SK-N-SH treated with all-trans-retinoic acid at 6 μM for 48 hours (cell line): ENCODE results near the gene TEX261.

Source experiments
- ARNTL ChIP-seq: fragments of 450-650 bp; formaldehyde crosslinking; IDR thresholded peaks from 2 replicates; pipeline ENCODE4 v1.5.0; 2020; ENCODE audit warnings: low read depth, mild to moderate bottlenecking, moderate library complexity, borderline replicate concordance
- ISL1 ChIP-seq: fragments of 250-450 bp; sonication (Bioruptor Pico); IDR thresholded peaks from 2 replicates; pipeline ENCODE4 v2.1.2; 2022; ENCODE audit warnings: mild to moderate bottlenecking, moderate library complexity
- PPARA ChIP-seq: fragments of 250-450 bp; sonication (Bioruptor Pico); IDR thresholded peaks from 2 replicates; pipeline ENCODE4 v1.5.0; 2020; ENCODE audit warnings: mild to moderate bottlenecking, borderline replicate concordance
- RARB ChIP-seq: fragments of 250-450 bp; sonication (Bioruptor Pico); IDR thresholded peaks from 2 replicates; pipeline ENCODE4 v1.8.0; 2021; ENCODE audit warnings: mild to moderate bottlenecking, moderate library complexity
- TCF4 ChIP-seq: fragments of 250-450 bp; sonication (Bioruptor Pico); IDR thresholded peaks from 2 replicates; pipeline ENCODE4 v1.8.0; 2021; ENCODE audit warnings: mild to moderate bottlenecking, moderate library complexity, borderline replicate concordance
- ZFP3 ChIP-seq: fragments of 250-450 bp; sonication (Bioruptor Pico); IDR thresholded peaks from 2 replicates; pipeline ENCODE4 v1.5.0; 2020; ENCODE audit warnings: mild to moderate bottlenecking, moderate library complexity
- ZNF70 ChIP-seq: fragments of 450-650 bp; formaldehyde crosslinking; IDR thresholded peaks from 2 replicates; pipeline ENCODE4 v1.5.0; 2020; ENCODE audit warnings: mild to moderate bottlenecking, moderate library complexity
- ZNF8 ChIP-seq: fragments of 450-650 bp; formaldehyde crosslinking; IDR thresholded peaks from 2 replicates; pipeline ENCODE4 v1.5.0; 2020; ENCODE audit warnings: mild to moderate bottlenecking, moderate library complexity
- TF ChIP-seq, protein P1 (sequence below): fragments of 250-450 bp; sonication (Bioruptor Pico); IDR thresholded peaks from 2 replicates; pipeline ENCODE4 v1.8.0; 2020; ENCODE audit warnings: mild to moderate bottlenecking, moderate library complexity, borderline replicate concordance
- TF ChIP-seq, protein P2 (sequence below): fragments of 250-450 bp; sonication (Bioruptor Pico); IDR thresholded peaks from 2 replicates; pipeline ENCODE4 v1.5.1; 2021; ENCODE audit warnings: mild to moderate bottlenecking, moderate library complexity
- TF ChIP-seq, protein P3 (sequence below): fragments of 250-450 bp; sonication (Bioruptor Pico); IDR thresholded peaks from 2 replicates; pipeline ENCODE4 v1.5.0; 2020; ENCODE audit warnings: mild to moderate bottlenecking, moderate library complexity

DNA sequence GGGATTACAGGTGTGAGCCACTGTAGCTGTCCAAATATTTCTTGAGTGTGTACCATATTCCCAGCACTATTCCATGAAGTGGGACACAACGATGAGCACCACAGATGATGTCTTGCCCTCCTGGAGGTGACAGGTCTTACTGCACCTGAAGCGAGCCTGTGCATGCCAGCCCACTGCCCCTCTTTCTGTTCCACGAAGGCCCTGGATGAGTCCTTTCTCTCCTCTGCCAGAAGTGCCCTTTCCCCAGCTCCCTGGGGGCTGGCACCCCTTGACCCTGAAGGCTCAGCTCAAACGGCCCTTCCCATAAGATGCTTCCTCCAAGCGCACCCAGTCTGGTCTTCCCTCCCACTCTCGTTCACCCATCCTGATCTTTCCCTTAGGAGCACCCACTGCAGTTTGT lies 53.5 kb downstream of the TEX261 start:
- TF ChIP-seq, protein P1, sequence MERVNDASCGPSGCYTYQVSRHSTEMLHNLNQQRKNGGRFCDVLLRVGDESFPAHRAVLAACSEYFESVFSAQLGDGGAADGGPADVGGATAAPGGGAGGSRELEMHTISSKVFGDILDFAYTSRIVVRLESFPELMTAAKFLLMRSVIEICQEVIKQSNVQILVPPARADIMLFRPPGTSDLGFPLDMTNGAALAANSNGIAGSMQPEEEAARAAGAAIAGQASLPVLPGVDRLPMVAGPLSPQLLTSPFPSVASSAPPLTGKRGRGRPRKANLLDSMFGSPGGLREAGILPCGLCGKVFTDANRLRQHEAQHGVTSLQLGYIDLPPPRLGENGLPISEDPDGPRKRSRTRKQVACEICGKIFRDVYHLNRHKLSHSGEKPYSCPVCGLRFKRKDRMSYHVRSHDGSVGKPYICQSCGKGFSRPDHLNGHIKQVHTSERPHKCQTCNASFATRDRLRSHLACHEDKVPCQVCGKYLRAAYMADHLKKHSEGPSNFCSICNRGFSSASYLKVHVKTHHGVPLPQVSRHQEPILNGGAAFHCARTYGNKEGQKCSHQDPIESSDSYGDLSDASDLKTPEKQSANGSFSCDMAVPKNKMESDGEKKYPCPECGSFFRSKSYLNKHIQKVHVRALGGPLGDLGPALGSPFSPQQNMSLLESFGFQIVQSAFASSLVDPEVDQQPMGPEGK (CRISPR knock-in tag): no peak
- TF ChIP-seq RARB (CRISPR knock-in tag) (no peak), ARNTL (CRISPR knock-in tag) (no peak), ISL1 (CRISPR knock-in tag) (no peak), ZNF8 (CRISPR knock-in tag) (no peak), ZFP3 (no peak), ZNF70 (CRISPR knock-in tag) (no peak), TCF4 (no peak), PPARA (no peak)
- TF ChIP-seq, protein P2, sequence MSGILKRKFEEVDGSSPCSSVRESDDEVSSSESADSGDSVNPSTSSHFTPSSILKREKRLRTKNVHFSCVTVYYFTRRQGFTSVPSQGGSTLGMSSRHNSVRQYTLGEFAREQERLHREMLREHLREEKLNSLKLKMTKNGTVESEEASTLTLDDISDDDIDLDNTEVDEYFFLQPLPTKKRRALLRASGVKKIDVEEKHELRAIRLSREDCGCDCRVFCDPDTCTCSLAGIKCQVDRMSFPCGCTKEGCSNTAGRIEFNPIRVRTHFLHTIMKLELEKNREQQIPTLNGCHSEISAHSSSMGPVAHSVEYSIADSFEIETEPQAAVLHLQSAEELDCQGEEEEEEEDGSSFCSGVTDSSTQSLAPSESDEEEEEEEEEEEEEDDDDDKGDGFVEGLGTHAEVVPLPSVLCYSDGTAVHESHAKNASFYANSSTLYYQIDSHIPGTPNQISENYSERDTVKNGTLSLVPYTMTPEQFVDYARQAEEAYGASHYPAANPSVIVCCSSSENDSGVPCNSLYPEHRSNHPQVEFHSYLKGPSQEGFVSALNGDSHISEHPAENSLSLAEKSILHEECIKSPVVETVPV (CRISPR knock-in tag): no peak
- TF ChIP-seq, protein P3, sequence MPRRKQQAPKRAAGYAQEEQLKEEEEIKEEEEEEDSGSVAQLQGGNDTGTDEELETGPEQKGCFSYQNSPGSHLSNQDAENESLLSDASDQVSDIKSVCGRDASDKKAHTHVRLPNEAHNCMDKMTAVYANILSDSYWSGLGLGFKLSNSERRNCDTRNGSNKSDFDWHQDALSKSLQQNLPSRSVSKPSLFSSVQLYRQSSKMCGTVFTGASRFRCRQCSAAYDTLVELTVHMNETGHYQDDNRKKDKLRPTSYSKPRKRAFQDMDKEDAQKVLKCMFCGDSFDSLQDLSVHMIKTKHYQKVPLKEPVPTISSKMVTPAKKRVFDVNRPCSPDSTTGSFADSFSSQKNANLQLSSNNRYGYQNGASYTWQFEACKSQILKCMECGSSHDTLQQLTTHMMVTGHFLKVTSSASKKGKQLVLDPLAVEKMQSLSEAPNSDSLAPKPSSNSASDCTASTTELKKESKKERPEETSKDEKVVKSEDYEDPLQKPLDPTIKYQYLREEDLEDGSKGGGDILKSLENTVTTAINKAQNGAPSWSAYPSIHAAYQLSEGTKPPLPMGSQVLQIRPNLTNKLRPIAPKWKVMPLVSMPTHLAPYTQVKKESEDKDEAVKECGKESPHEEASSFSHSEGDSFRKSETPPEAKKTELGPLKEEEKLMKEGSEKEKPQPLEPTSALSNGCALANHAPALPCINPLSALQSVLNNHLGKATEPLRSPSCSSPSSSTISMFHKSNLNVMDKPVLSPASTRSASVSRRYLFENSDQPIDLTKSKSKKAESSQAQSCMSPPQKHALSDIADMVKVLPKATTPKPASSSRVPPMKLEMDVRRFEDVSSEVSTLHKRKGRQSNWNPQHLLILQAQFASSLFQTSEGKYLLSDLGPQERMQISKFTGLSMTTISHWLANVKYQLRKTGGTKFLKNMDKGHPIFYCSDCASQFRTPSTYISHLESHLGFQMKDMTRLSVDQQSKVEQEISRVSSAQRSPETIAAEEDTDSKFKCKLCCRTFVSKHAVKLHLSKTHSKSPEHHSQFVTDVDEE (CRISPR knock-in tag): no peak
